Heart left ventricle (tissue), 16 donors: ENCODE results near the gene MAPK10. TPM values are rescaled to one million over a fixed set of nuclear protein-coding genes. Genes with fewer than 3 reads are reported as not detected.

Source experiments
- ATAC-seq, 4 donors: fragments of 200-7000 bp; cut with Tn5 transposase; one replicate each; pipeline ENCODE4 v1.9.1; 2020 to 2022; ENCODE audit warnings: moderate library complexity in 4 of 4, mild to moderate bottlenecking in 3 of 4, moderate number of reproducible peaks in 1 of 4
- DNase-seq, 5 donors: peaks; one replicate each; pipeline ENCODE4 v3.0.0-alpha.2; 2020
- H3K27ac ChIP-seq, 12 donors: fragments of 200-600 bp; sonication (generic) in 4 of 12; one replicate each; pipeline versions ENCODE4 v1.5.0 to v1.8.0; 2016 to 2022; ENCODE audit warnings: mild to moderate bottlenecking in 2 of 12
- H3K27me3 ChIP-seq, 9 donors: fragments of 200-600 bp; sonication (generic) in 2 of 9; one replicate each; pipeline versions ENCODE4 v1.5.1 to v1.8.0; 2016 to 2022; ENCODE audit warnings: mild to moderate bottlenecking in 3 of 9
- H3K36me3 ChIP-seq, 9 donors: fragments of 200-600 bp; sonication (generic) in 2 of 9; one replicate each; pipeline versions ENCODE4 v1.5.0 to v1.8.0; 2018 to 2022; ENCODE audit warnings: mild to moderate bottlenecking in 2 of 9
- H3K4me1 ChIP-seq, 12 donors: fragments of 200-600 bp; sonication (generic) in 4 of 12; one replicate each; pipeline versions ENCODE4 v1.5.0 to v1.8.0; 2016 to 2022; ENCODE audit warnings: mild to moderate bottlenecking in 3 of 12
- H3K4me3 ChIP-seq, 12 donors: fragments of 200-600 bp; sonication (generic) in 4 of 12; one replicate each; pipeline versions ENCODE4 v1.5.0 to v1.8.0; 2017 to 2022; ENCODE audit warnings: mild to moderate bottlenecking in 9 of 12, moderate library complexity in 4 of 12
- H3K9me3 ChIP-seq, 12 donors: fragments of 200-600 bp; sonication (generic) in 4 of 12; one replicate each; pipeline versions ENCODE4 v1.5.0 to v1.8.0; 2016 to 2022; ENCODE audit warnings: mild to moderate bottlenecking in 1 of 12
- CTCF ChIP-seq, 12 donors: fragments of 200-600 bp; sonication (generic) in 4 of 12; IDR thresholded peaks; one replicate each; pipeline versions ENCODE4 v1.5.0 to v1.8.0; 2018 to 2022; ENCODE audit warnings: antibody characterized with exemption in 12 of 12, mild to moderate bottlenecking in 5 of 12
- POLR2A ChIP-seq, 2 donors: fragments of 450-650 bp; IDR thresholded peaks; one replicate each; pipeline ENCODE4 v1.6.1; 2017; ENCODE audit warnings: antibody characterized with exemption in 2 of 2, mild to moderate bottlenecking in 2 of 2, moderate library complexity in 2 of 2
- WGBS, 4 donors: extraction: QIAGEN DNeasy Blood & Tissue Kit in 2 of 4; methylation state at CpG; one replicate each; pipeline versions ENCODE4 v1.1.5 to v1.1.7; 2013 to 2018; 5-methylcytosine and 5-hydroxymethylcytosine counted together
- intact Hi-C, 10 donors: fragments of 100-400 bp; cut with DNase I; formaldehyde crosslinking; loops; one replicate each; pipeline versions ENCODE4 v1.11.1 to v1.14.2; 2022
- polyA plus RNA-seq, 2 donors: library from polyadenylated mRNA; stranded (reverse); fragments of 200-250 nt; gene quantifications; one replicate each; pipeline ENCODE4 v1.2.3, GENCODE V29; 2013
- total RNA-seq, 9 donors: library from RNA; depleted of rRNA in 2 of 9; stranded (reverse); fragments of >200 nt in 2 of 9; fragmentation: NEBNext Ultra II Directional in 3 of 9; extraction: Animal tissue kit (Norgen Biotek cat#: 25700) in 3 of 9; gene quantifications; one replicate each; pipeline versions ENCODE4 v1.1.0 to v1.2.4, GENCODE V29; 2016 to 2023
- donor health status: ischemic (EF 13 %, LVEDD 7.1; RV severe dilation, severe dysfunction).
- donor health status: healthy with polysubstance abuse.
- donor health status: DM: no; HTN: yes; CAD: no.
- donor health status: DM: no; HTN: no; CAD: no.
- donor health status: ischemic (EF 25% LVEDD 6.9; RV normal size, moderate dysfunction).
- donor health status: ischemic (EF 25% LVEDD 5.7; RV mildly dilated, moderate dysfunction).
- donor health status: healthy.
- donor health status: DM: yes; HTN: yes; CAD: no.
- donor health status: ischemic (EF 35%, LVEDD 5.7; RV mildly dilated, moderate dysfunction).
- donor health status: nonischemic (EF 11% LVEDD 7.7; RV severe dilation, severe dysfunction).
- donor health status: DM: yes; HTN: yes; CAD: no.
- donor health status: PGD.
- donor health status: ischemic (EF 29% LVEDD 5.4; RV normal size, mild dysfunction).
- donor health status: nonischemic (EF 23%, LVEDD 6.1; RV moderate dilation, normal function).

MAPK10 gene
- total and polyA plus RNA-seq, 11 donors: 0.87 to 14.1 (median 2.7) TPM

GRCh38 chr4:86242677-86243076, 117.2 kb downstream of the MAPK10 start:
- Histone ChIP-seq H3K9me3 (peaks cover 0 to 17% (median 5%) of the 10 kb centered on the region in 12 donors), H3K4me1 (no peaks in the 10 kb centered on the region), H3K27ac (no peak overlapping the region), H3K4me3 (no peak overlapping the region), H3K36me3 (no peaks in the 10 kb centered on the region), H3K27me3 (no peaks in the 10 kb centered on the region)
- DNase-seq: peak in 1 of 5 donors; percentile 29
- intact Hi-C loops: no loop called here
- TF ChIP-seq POLR2A (IDR thresholded peaks at IDR 0.05): no peak
- no peak for TF ChIP-seq CTCF (IDR thresholded peaks at IDR 0.05)
- no peak for ATAC-seq
- 89 to 91% (median 89%) methylated on average over 10 to 14 of the region's 14 CpGs for WGBS, 4 donors

GRCh38 chr4:86235549-86235948, 124.3 kb downstream of the MAPK10 start:
- Histone ChIP-seq H3K27me3 (no peaks in the 10 kb centered on the region), H3K27ac (no peak overlapping the region), H3K4me3 (no peak overlapping the region), H3K4me1 (no peaks in the 10 kb centered on the region), H3K36me3 (no peaks in the 10 kb centered on the region), H3K9me3 (peaks cover 0 to 22% (median 5%) of the 10 kb centered on the region in 12 donors)
- ATAC-seq: no peak
- WGBS, 4 donors: 54 to 60% (median 55%) methylated on average over 5 of the region's 5 CpGs
- TF ChIP-seq POLR2A (IDR thresholded peaks at IDR 0.05) (no peak), CTCF (IDR thresholded peaks at IDR 0.05) (no peak)
- intact Hi-C loops: no loop called here
- no peak for DNase-seq

DNA sequence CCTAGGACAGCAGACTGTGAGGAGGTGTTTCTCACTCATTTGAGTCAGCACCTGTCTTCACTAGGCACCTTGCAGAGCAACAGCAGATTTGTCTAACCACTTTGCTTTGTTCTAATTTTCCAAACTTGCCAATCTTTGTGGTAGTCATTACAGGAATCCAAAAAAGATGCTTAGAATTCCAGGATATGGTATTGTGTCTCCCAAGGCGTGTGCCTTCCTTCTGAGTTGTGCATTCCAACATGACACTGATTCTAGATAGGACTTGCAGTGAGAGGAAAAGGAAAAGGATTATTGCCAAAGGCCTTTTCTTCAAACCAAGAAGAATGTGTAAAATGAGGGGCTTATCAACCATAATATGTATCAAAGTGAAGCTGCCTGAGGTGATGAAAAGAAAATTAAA, 126.2 kb downstream of the MAPK10 start:
- Histone ChIP-seq H3K27ac (no peak overlapping the region), H3K4me3 (no peak overlapping the region), H3K4me1 (no peaks in the 10 kb centered on the region), H3K36me3 (no peaks in the 10 kb centered on the region), H3K9me3 (peaks cover 0 to 18% (median 3%) of the 10 kb centered on the region in 12 donors), H3K27me3 (no peaks in the 10 kb centered on the region)
- intact Hi-C loops: no loop called here
- WGBS, 4 donors: 14 to 27% (median 23%) methylated on average over 1 of the region's 1 CpG
- no peak for ATAC-seq
- DNase-seq: no peak
- TF ChIP-seq CTCF (IDR thresholded peaks at IDR 0.05) (no peak), POLR2A (IDR thresholded peaks at IDR 0.05) (no peak)

DNA sequence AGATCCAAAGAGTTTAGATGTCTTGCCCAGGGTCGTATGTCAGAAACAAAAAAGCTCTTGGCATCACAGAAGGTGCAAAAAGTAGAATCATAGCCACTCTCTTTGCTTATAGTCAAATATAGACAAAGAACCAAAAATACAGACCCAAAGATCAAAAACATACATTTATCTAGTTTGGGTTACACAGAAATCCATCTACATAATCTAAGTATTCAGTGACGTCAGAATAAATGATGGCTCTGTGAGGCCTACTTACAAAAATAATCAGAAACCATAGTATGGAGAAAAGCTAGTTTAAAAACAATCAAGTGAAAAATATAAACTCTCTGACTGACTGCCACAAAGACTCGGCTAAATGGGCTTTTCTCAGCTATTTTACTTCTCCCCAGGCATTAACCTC, 126.8 kb downstream of the MAPK10 start:
- WGBS, 4 donors: 60 to 74% (median 64%) methylated on average over 3 of the region's 3 CpGs
- intact Hi-C loops: no loop called here

More for the DNA sequence above, 126.8 kb downstream of the MAPK10 start:
- ATAC-seq (no peak), DNase-seq (no peak)
- Histone ChIP-seq H3K9me3 (peaks cover 0 to 12% (median 1%) of the 10 kb centered on the region in 12 donors), H3K4me3 (no peak overlapping the region), H3K36me3 (no peaks in the 10 kb centered on the region), H3K27ac (no peak overlapping the region), H3K27me3 (no peaks in the 10 kb centered on the region), H3K4me1 (no peaks in the 10 kb centered on the region)
- TF ChIP-seq CTCF (IDR thresholded peaks at IDR 0.05) (no peak), POLR2A (IDR thresholded peaks at IDR 0.05) (no peak)
